Stomach (tissue), 9 donors: ENCODE measurements around the gene SMTNL2. TPM values are rescaled to one million over a fixed set of nuclear protein-coding genes. Genes with fewer than 3 reads are reported as not detected.

Experiments used
- DNase-seq, 2 donors: peaks; one replicate each; pipeline versions ENCODE4 v3.0.0 to v3.0.0-alpha.2; 2013 to 2019
- H3K27ac ChIP-seq, 5 donors: fragments of 200-600 bp in 4 of 5; sonication (generic) in 4 of 5; one replicate each; pipeline ENCODE4 v1.5.1; 2013 to 2019; ENCODE audit warnings: mild to moderate bottlenecking in 1 of 5, moderate library complexity in 1 of 5
- H3K27me3 ChIP-seq, 3 donors: fragments of 200-600 bp; sonication (generic); one replicate each; pipeline ENCODE4 v1.5.1; 2017 to 2019; ENCODE audit warnings: mixed run types in 1 of 3
- H3K36me3 ChIP-seq, 4 donors: fragments of 200-600 bp; sonication (generic); 1 replicate in 3 of 4; 2 replicates in 1 of 4; pipeline ENCODE4 v1.5.1; 2016 to 2019
- H3K4me1 ChIP-seq, 4 donors: fragments of 200-600 bp; sonication (generic); one replicate each; pipeline ENCODE4 v1.5.1; 2016 to 2019
- H3K4me3 ChIP-seq, 4 donors: fragments of 200-600 bp; sonication (generic) in 3 of 4; one replicate each; pipeline ENCODE4 v1.5.1; 2016 to 2019; ENCODE audit warnings: mild to moderate bottlenecking in 1 of 4
- H3K9me3 ChIP-seq, 4 donors: fragments of 200-600 bp; sonication (generic); one replicate each; pipeline ENCODE4 v1.5.1; 2016 to 2019
- EP300 ChIP-seq: sonication (generic); formaldehyde crosslinking; IDR thresholded peaks from one replicate; pipeline ENCODE4 v1.6.1; 2017; ENCODE audit warnings: antibody characterized with exemption
- POLR2A ChIP-seq, 4 donors: fragments of 450-650 bp; IDR thresholded peaks; one replicate each; pipeline ENCODE4 v1.6.1; 2016; ENCODE audit warnings: antibody characterized with exemption in 4 of 4, control low read depth in 2 of 4, mild to moderate bottlenecking in 1 of 4, moderate library complexity in 1 of 4
- POLR2AphosphoS5 ChIP-seq, 3 donors: sonication (generic); formaldehyde crosslinking; IDR thresholded peaks; one replicate each; pipeline ENCODE4 v1.6.1; 2016; ENCODE audit warnings: antibody characterized with exemption in 3 of 3
- WGBS, 5 donors: extraction: QIAGEN DNeasy Blood & Tissue Kit in 3 of 5; methylation state at CpG; one replicate each; pipeline versions ENCODE4 v1.1.5 to v1.1.7; 2013 to 2018; 5-methylcytosine and 5-hydroxymethylcytosine counted together
- intact Hi-C: fragments of 100-400 bp; cut with DNase I; formaldehyde crosslinking; loops from one replicate; pipeline ENCODE4 v1.15.1; 2023; ENCODE audit warnings: low total_unique reads
- polyA plus RNA-seq, 3 donors: library from polyadenylated mRNA; stranded (reverse); fragments of 200-250 nt; gene quantifications; one replicate each; pipeline ENCODE4 v1.2.3, GENCODE V29; 2013
- total RNA-seq, 5 donors: library from RNA; depleted of rRNA; stranded (reverse); fragments of >200 nt; gene quantifications; one replicate each; pipeline versions ENCODE4 v1.1.0 to v1.2.3, GENCODE V29; 2014 to 2016
- TF ChIP-seq, protein P1 (sequence below), 7 experiments: fragments of 450-650 bp in 4 of 7; fragments of 200-600 bp in 3 of 7; sonication (generic) in 3 of 7; IDR thresholded peaks; one replicate each; pipeline ENCODE4 v1.5.1; 2016 to 2019; ENCODE audit warnings: antibody characterized with exemption in 7 of 7, control low read depth in 2 of 7, mild to moderate bottlenecking in 1 of 7
- donor health status: healthy with polysubstance abuse.
- donor health status: Bipolar disorder and iron deficiency.
- donor health status: healthy.

Gene SMTNL2
- total and polyA plus RNA-seq, 8 donors: 0.50 to 1.9 (median 1.5) TPM; not detected in 4

GRCh38 chr17:4626734-4627256 is 42.5 kb downstream of the SMTNL2 start:
- TF ChIP-seq, protein P1, sequence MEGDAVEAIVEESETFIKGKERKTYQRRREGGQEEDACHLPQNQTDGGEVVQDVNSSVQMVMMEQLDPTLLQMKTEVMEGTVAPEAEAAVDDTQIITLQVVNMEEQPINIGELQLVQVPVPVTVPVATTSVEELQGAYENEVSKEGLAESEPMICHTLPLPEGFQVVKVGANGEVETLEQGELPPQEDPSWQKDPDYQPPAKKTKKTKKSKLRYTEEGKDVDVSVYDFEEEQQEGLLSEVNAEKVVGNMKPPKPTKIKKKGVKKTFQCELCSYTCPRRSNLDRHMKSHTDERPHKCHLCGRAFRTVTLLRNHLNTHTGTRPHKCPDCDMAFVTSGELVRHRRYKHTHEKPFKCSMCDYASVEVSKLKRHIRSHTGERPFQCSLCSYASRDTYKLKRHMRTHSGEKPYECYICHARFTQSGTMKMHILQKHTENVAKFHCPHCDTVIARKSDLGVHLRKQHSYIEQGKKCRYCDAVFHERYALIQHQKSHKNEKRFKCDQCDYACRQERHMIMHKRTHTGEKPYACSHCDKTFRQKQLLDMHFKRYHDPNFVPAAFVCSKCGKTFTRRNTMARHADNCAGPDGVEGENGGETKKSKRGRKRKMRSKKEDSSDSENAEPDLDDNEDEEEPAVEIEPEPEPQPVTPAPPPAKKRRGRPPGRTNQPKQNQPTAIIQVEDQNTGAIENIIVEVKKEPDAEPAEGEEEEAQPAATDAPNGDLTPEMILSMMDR (IDR thresholded peaks at IDR 0.05): no peak
- TF ChIP-seq EP300: no peak
- intact Hi-C loops: no loop called here

DNA sequence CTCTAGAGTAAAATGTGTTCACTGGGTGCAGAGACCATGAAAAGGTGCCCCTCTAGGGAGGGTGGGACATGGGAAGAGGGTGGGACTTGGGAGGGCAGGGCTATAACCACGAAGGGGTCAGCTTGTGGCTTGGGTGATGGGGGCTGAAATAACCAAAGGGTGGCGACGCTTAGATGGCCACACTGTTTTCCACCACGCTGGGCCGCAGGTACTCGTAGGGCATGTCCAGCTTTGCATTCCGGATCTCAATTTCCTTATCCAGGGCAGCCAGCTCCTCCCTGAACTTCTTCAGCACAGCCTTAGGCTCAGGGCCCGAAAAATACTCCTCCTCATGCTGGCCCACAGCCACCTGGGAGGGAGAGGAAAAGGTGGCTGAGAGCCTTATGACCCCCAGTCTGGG is 47.1 kb downstream of the SMTNL2 start:
- no peaks in the 10 kb centered on the region for H3K36me3 ChIP-seq
- no peaks in the 10 kb centered on the region for H3K9me3 ChIP-seq
- no peak overlapping the region for H3K4me3 ChIP-seq
- TF ChIP-seq, protein P1 (IDR thresholded peaks at IDR 0.05): no peak
- TF ChIP-seq POLR2AphosphoS5 (IDR thresholded peaks at IDR 0.05): no peak
- no peak for TF ChIP-seq POLR2A (IDR thresholded peaks at IDR 0.05)
- no peak for TF ChIP-seq EP300
- H3K27ac ChIP-seq: no peak overlapping the region
- peaks cover 0 to 51% (median 11%) of the 10 kb centered on the region in 3 donors for H3K27me3 ChIP-seq
- no peak for DNase-seq
- intact Hi-C loops: no loop called here
- 71 to 86% (median 75%) methylated on average over 5 to 8 of the region's 8 CpGs for WGBS, 5 donors
- peaks cover 0 to 13% (median 2%) of the 10 kb centered on the region in 4 donors for H3K4me1 ChIP-seq

More at GRCh38 chr17:4626734-4627256, 42.5 kb downstream of the SMTNL2 start:
- Histone ChIP-seq H3K9me3 (peaks cover 0 to 9% (median 0%) of the 10 kb centered on the region in 4 donors), H3K27ac (no peak overlapping the region), H3K36me3 (no peaks in the 10 kb centered on the region), H3K4me3 (no peak overlapping the region), H3K27me3 (peaks cover 0 to 13% (median 0%) of the 10 kb centered on the region in 3 donors), H3K4me1 (peaks cover 4 to 11% (median 9%) of the 10 kb centered on the region in 4 donors)
- DNase-seq: no peak
- 64 to 74% (median 73%) methylated on average over 4 of the region's 4 CpGs for WGBS, 5 donors

GRCh38 chr17:4631836-4632580 is 47.7 kb downstream of the SMTNL2 start:
- no peak overlapping the region for H3K4me3 ChIP-seq
- WGBS, 5 donors: 69 to 74% (median 72%) methylated on average over 13 to 21 of the region's 21 CpGs
- H3K9me3 ChIP-seq: no peaks in the 10 kb centered on the region
- peaks cover 0 to 57% (median 17%) of the 10 kb centered on the region in 3 donors for H3K27me3 ChIP-seq
- peaks cover 0 to 13% (median 2%) of the 10 kb centered on the region in 4 donors for H3K4me1 ChIP-seq
- no peak overlapping the region for H3K27ac ChIP-seq
- intact Hi-C loops: no loop called here
- no peak for DNase-seq
- H3K36me3 ChIP-seq: no peaks in the 10 kb centered on the region
- TF ChIP-seq, protein P1 (IDR thresholded peaks at IDR 0.05): no peak

DNA sequence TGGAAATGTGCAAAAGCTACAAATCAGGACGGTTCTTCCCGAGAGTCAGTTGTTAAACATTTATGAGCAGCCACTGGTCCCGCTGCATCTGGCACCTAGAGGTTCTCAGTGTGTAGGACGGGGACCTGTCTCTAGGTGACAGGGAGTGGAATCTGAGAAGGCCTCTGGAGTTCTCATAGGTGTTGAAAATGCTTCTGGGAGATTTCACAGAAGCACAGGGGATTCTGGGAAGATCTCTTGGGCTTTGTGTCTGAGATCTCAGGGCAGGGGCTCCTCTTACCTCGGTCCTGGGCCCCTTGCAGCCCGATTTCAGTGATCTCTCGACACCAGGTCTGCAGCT is 48.2 kb downstream of the SMTNL2 start:
- no peak for DNase-seq
- H3K4me3 ChIP-seq: no peak overlapping the region
- H3K27me3 ChIP-seq: peaks cover 0 to 60% (median 20%) of the 10 kb centered on the region in 3 donors
- no peaks in the 10 kb centered on the region for H3K9me3 ChIP-seq
- no peaks in the 10 kb centered on the region for H3K36me3 ChIP-seq
- peaks cover 0 to 13% (median 2%) of the 10 kb centered on the region in 4 donors for H3K4me1 ChIP-seq
- TF ChIP-seq, protein P1 (IDR thresholded peaks at IDR 0.05): no peak
- TF ChIP-seq EP300: no peak
- TF ChIP-seq POLR2A (IDR thresholded peaks at IDR 0.05): no peak
- no peak for TF ChIP-seq POLR2AphosphoS5 (IDR thresholded peaks at IDR 0.05)
- intact Hi-C loops: no loop called here
- no peak overlapping the region for H3K27ac ChIP-seq
- 45 to 76% (median 62%) methylated on average over 5 to 7 of the region's 7 CpGs for WGBS, 5 donors
